ENCODE measurements around the gene VRK1. TPM values are rescaled to one million over a fixed set of nuclear protein-coding genes. Genes with fewer than 3 reads are reported as not detected.

VRK1 gene
- total and polyA plus RNA-seq, 10 of the 15 experiments (the other 5 are each of a cell fraction or from before 2014, with no cell fraction given): 50.9 to 137 (median 84.7) TPM

GRCh38 chr14:96796851-96797581, at the start of gene VRK1 (continued):
- TF ChIP-seq SUPT20H (IDR thresholded peaks at IDR 0.05; ENCODE audit: borderline replicate concordance, control insufficient read depth, low read depth, low read length): no peak
- no peak for TF ChIP-seq GABPA (IDR thresholded peaks at IDR 0.05; ENCODE audit: low read depth)
- no peak for TF ChIP-seq CHD1 (IDR thresholded peaks at IDR 0.05; ENCODE audit: low read depth, low read length)
- TF ChIP-seq BACH1 (IDR thresholded peaks at IDR 0.05; ENCODE audit: borderline replicate concordance): peak; percentile 89
- no peak for TF ChIP-seq ETV6 (conservative IDR thresholded peaks at IDR 0.05 in 1 of 2, IDR thresholded peaks at IDR 0.05 in 1 of 2; ENCODE audit: borderline replicate concordance in 1 of 2, low read depth in 1 of 2)
- TF ChIP-seq HSF1 (IDR thresholded peaks at IDR 0.05; ENCODE audit: low read depth, low read length): no peak
- TF ChIP-seq NBN (IDR thresholded peaks at IDR 0.05): peak; percentile 62; the same call in 1 of the 2 replicates
- TF ChIP-seq POLR2AphosphoS5 (IDR thresholded peaks at IDR 0.05; ENCODE audit: low read length): peak; percentile 70; the same call in 1 of the 2 replicates
- no peak for TF ChIP-seq PBX3 (IDR thresholded peaks at IDR 0.05; ENCODE audit: insufficient replicate concordance, low read depth, low read length)
- peak in 1 of 2 experiments; percentile 4; a peak in 1 of 3 replicates for TF ChIP-seq EGR1 (IDR thresholded peaks at IDR 0.05; ENCODE audit: borderline replicate concordance in 1 of 2, low read depth in 2 of 2, low read length in 2 of 2)
- no peak for TF ChIP-seq USF2 (IDR thresholded peaks at IDR 0.05; ENCODE audit: borderline replicate concordance, low read depth, low read length)
- no peak for TF ChIP-seq SMC3 (IDR thresholded peaks at IDR 0.05; ENCODE audit: borderline replicate concordance, low read length)
- TF ChIP-seq STAT3 (IDR thresholded peaks at IDR 0.05; ENCODE audit: low read depth, low read length): no peak
- TF ChIP-seq RELA (IDR thresholded peaks at IDR 0.05; ENCODE audit: borderline replicate concordance, partially characterized antibody): peak; percentile 31
- peak; percentile 80 for TF ChIP-seq RUNX3 (IDR thresholded peaks at IDR 0.05; ENCODE audit: low read length)
- no peak for TF ChIP-seq NFXL1 (IDR thresholded peaks at IDR 0.05; ENCODE audit: borderline replicate concordance)
- no peak for TF ChIP-seq CHD4 (IDR thresholded peaks at IDR 0.05)
- 0 out of 2 replicates have a peak, but pooled peaks have one; percentile 32 for TF ChIP-seq RCOR1 (conservative IDR thresholded peaks at IDR 0.05; ENCODE audit: low read depth, low read length)
- no peak for TF ChIP-seq ATF2 (IDR thresholded peaks at IDR 0.05; ENCODE audit: low read length)
- TF ChIP-seq ZNF384 (IDR thresholded peaks at IDR 0.05; ENCODE audit: borderline replicate concordance, low read depth, low read length): no peak
- TF ChIP-seq RB1 (IDR thresholded peaks at IDR 0.05; ENCODE audit: borderline replicate concordance): 0 out of 2 replicates have a peak, but pooled peaks have one; percentile 84

All from GM12878 (cell line).